OCI-LY1 (cell line): ENCODE measurements around the gene SERGEF.

Experiments used
- CTCF ChIP-seq: fragments of 200-600 bp; sonication (generic), shearing (Covaris generic); IDR thresholded peaks from 2 replicates; pipeline ENCODE4 v1.5.1; 2017; ENCODE audit warnings: mild to moderate bottlenecking, antibody characterized with exemption, low read length, moderate library complexity, mixed read lengths
- EZH2 ChIP-seq: fragments of 200-600 bp; sonication (generic), shearing (Covaris generic); IDR thresholded peaks from 2 replicates; pipeline ENCODE4 v1.8.0; 2017; ENCODE audit warnings: borderline replicate concordance, mixed run types, mild to moderate bottlenecking, antibody characterized with exemption, low read length, moderate library complexity, mixed read lengths

- no peak for TF ChIP-seq CTCF
- TF ChIP-seq EZH2, result no peak
These were observed 115.4 kb downstream of the SERGEF start for GRCh38 chr11:17897495-17897894.
